Osteoblast (primary cell): ENCODE measurements around the gene NSF. TPM values are rescaled to one million over a fixed set of nuclear protein-coding genes. Genes with fewer than 3 reads are reported as not detected.
"Not testable (repeated sequence)": the region's sequence is repeated elsewhere in the genome, so short reads cannot be mapped to it uniquely, and the experiment has no call there.

ENCODE experiments used
- DNase-seq: peaks from one replicate; pipeline ENCODE4 v3.0.0; 2011; ENCODE audit warnings: low spot score, mixed read lengths; ENCODE audit not compliant: insufficient read length; ENCODE audit errors: missing footprints
- H2AFZ ChIP-seq: 2 replicates; pipeline ENCODE4 v1.6.0; 2011; ENCODE audit warnings: mild to moderate bottlenecking, low read length
- H3K27ac ChIP-seq: 2 replicates; pipeline ENCODE4 v1.5.1; 2011; ENCODE audit warnings: mild to moderate bottlenecking, low read depth, low read length, moderate library complexity
- H3K27me3 ChIP-seq: 2 replicates; pipeline ENCODE4 v1.6.0; 2012; ENCODE audit warnings: mild to moderate bottlenecking, control low read depth, inconsistent platforms, low read length, moderate library complexity; ENCODE audit not compliant: insufficient read depth
- H3K36me3 ChIP-seq: 2 replicates; pipeline ENCODE4 v1.5.1; 2011; ENCODE audit warnings: mild to moderate bottlenecking, low read length, control low read depth, moderate library complexity; ENCODE audit not compliant: insufficient read depth
- H3K4me1 ChIP-seq: 2 replicates; pipeline ENCODE4 v1.5.1; 2011; ENCODE audit warnings: mild to moderate bottlenecking, low read length, control low read depth, moderate library complexity; ENCODE audit not compliant: insufficient read depth
- H3K4me2 ChIP-seq: 2 replicates; pipeline ENCODE4 v1.6.0; 2011; ENCODE audit warnings: mild to moderate bottlenecking, low read length; ENCODE audit not compliant: insufficient read depth
- H3K4me3 ChIP-seq: fragments of 200-600 bp; sonication (generic); 3 replicates; pipeline ENCODE4 v1.5.1; 2012; ENCODE audit warnings: mild to moderate bottlenecking, low read length, inconsistent platforms; ENCODE audit not compliant: insufficient read depth
- H3K79me2 ChIP-seq: 2 replicates; pipeline ENCODE4 v1.6.0; 2012; ENCODE audit warnings: mild to moderate bottlenecking, low read length, control low read depth, inconsistent platforms; ENCODE audit not compliant: insufficient read depth
- H3K9me3 ChIP-seq: 2 replicates; pipeline ENCODE4 v1.5.1; 2011; ENCODE audit warnings: low read depth, low read length, control low read depth
- H4K20me1 ChIP-seq: 2 replicates; pipeline ENCODE4 v1.6.0; 2012; ENCODE audit warnings: mild to moderate bottlenecking, low read length, control low read depth; ENCODE audit not compliant: insufficient read depth
- total RNA-seq: library from RNA; depleted of rRNA; stranded (reverse); fragments of >200 nt; gene quantifications from 2 replicates; pipeline ENCODE4 v1.2.3, GENCODE V29; 2012

The NSF gene
- total RNA-seq, 1 donor: 72.7 TPM

GRCh38 chr17:46618975-46619374 lies 28.5 kb downstream of the NSF start:
- H3K27ac ChIP-seq, H3K4me1 ChIP-seq, H3K4me3 ChIP-seq, H2AFZ ChIP-seq, H3K36me3 ChIP-seq, H3K27me3 ChIP-seq, H3K4me2 ChIP-seq, H3K9me3 ChIP-seq, DNase-seq, H4K20me1 ChIP-seq, H3K79me2 ChIP-seq: not testable (repeated sequence)

GRCh38 chr17:46623790-46624189 lies 33.3 kb downstream of the NSF start:
- not testable (repeated sequence) for H3K27ac ChIP-seq, H3K4me1 ChIP-seq, H3K4me2 ChIP-seq, H4K20me1 ChIP-seq, H3K27me3 ChIP-seq, H3K79me2 ChIP-seq, H3K4me3 ChIP-seq, DNase-seq, H3K36me3 ChIP-seq, H3K9me3 ChIP-seq, H2AFZ ChIP-seq

- H3K4me2 ChIP-seq, H3K79me2 ChIP-seq: not testable (repeated sequence)
These were observed 34.3 kb downstream of the NSF start for GRCh38 chr17:46624726-46625125.

GRCh38 chr17:46627452-46627851 lies 37.0 kb downstream of the NSF start:
- H3K9me3 ChIP-seq, H2AFZ ChIP-seq, H3K4me1 ChIP-seq, H3K36me3 ChIP-seq, DNase-seq, H3K79me2 ChIP-seq, H3K4me2 ChIP-seq, H4K20me1 ChIP-seq, H3K4me3 ChIP-seq, H3K27ac ChIP-seq, H3K27me3 ChIP-seq: not testable (repeated sequence)

More at GRCh38 chr17:46624726-46625125, 34.3 kb downstream of the NSF start:
- not testable (repeated sequence) for H3K27ac ChIP-seq, H2AFZ ChIP-seq, H3K27me3 ChIP-seq, H3K36me3 ChIP-seq, DNase-seq, H3K4me3 ChIP-seq, H3K9me3 ChIP-seq, H3K4me1 ChIP-seq, H4K20me1 ChIP-seq

- H3K27me3 ChIP-seq, H3K36me3 ChIP-seq, H3K4me3 ChIP-seq, H3K9me3 ChIP-seq, H4K20me1 ChIP-seq, H3K4me2 ChIP-seq, H2AFZ ChIP-seq, H3K79me2 ChIP-seq, DNase-seq, H3K4me1 ChIP-seq, H3K27ac ChIP-seq: not testable (repeated sequence)
These were observed 38.4 kb downstream of the NSF start for GRCh38 chr17:46628753-46629436.

GRCh38 chr17:46632146-46632545 lies 41.7 kb downstream of the NSF start:
- not testable (repeated sequence) for H2AFZ ChIP-seq, DNase-seq, H3K36me3 ChIP-seq, H3K4me3 ChIP-seq, H3K9me3 ChIP-seq, H3K4me1 ChIP-seq, H4K20me1 ChIP-seq, H3K27me3 ChIP-seq, H3K79me2 ChIP-seq, H3K4me2 ChIP-seq, H3K27ac ChIP-seq

- not testable (repeated sequence) for H3K27ac ChIP-seq, DNase-seq, H3K9me3 ChIP-seq, H3K36me3 ChIP-seq, H2AFZ ChIP-seq, H3K4me2 ChIP-seq, H4K20me1 ChIP-seq, H3K27me3 ChIP-seq, H3K4me3 ChIP-seq, H3K4me1 ChIP-seq, H3K79me2 ChIP-seq
These were observed 44.4 kb downstream of the NSF start for GRCh38 chr17:46634844-46635243.

GRCh38 chr17:46641861-46642656 lies 51.6 kb downstream of the NSF start:
- H3K9me3 ChIP-seq: not testable (repeated sequence)

GRCh38 chr17:46647251-46647650 lies 56.8 kb downstream of the NSF start:
- H4K20me1 ChIP-seq, H3K9me3 ChIP-seq, H3K4me3 ChIP-seq, H3K4me1 ChIP-seq, H3K36me3 ChIP-seq, DNase-seq, H3K79me2 ChIP-seq, H3K27ac ChIP-seq, H3K27me3 ChIP-seq, H2AFZ ChIP-seq, H3K4me2 ChIP-seq: not testable (repeated sequence)

More at GRCh38 chr17:46641861-46642656, 51.6 kb downstream of the NSF start:
- not testable (repeated sequence) for H3K4me1 ChIP-seq, H3K79me2 ChIP-seq, H2AFZ ChIP-seq, H3K36me3 ChIP-seq, H3K27ac ChIP-seq, DNase-seq, H3K4me2 ChIP-seq, H3K27me3 ChIP-seq, H4K20me1 ChIP-seq, H3K4me3 ChIP-seq
